ENCODE results near the gene HSD17B10. TPM values are rescaled to one million over a fixed set of nuclear protein-coding genes. Genes with fewer than 3 reads are reported as not detected.

Gene HSD17B10
- total RNA-seq, 1 experiment from 2014 or later: 108 TPM

DNA sequence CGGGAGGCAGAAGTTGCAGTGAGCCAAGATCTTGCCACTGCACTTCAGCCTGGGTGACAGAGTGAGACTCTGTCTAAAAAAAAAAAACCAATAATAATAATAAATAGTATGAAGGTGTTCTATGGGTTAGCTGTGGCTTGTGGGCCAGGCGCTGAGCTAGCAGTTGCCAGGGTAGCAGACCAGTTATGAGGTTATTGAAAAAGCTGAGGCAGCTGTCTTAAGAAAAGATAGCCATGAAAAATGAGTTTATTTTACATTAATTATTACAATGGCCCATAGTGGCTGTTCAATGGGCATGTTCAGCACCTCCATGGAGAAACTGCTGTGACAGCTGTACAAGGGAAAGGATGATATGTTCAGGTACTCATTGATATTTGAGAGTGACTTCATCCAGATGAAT lies 13.3 kb upstream of the HSD17B10 start (continued):
- TF ChIP-seq, protein P1, sequence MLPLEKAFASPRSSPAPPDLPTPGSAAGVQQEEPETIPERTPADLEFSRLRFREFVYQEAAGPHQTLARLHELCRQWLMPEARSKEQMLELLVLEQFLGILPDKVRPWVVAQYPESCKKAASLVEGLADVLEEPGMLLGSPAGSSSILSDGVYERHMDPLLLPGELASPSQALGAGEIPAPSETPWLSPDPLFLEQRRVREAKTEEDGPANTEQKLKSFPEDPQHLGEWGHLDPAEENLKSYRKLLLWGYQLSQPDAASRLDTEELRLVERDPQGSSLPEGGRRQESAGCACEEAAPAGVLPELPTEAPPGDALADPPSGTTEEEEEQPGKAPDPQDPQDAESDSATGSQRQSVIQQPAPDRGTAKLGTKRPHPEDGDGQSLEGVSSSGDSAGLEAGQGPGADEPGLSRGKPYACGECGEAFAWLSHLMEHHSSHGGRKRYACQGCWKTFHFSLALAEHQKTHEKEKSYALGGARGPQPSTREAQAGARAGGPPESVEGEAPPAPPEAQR (CRISPR knock-in tag; IDR thresholded peaks at IDR 0.05): no peak
- TF ChIP-seq, protein P2, sequence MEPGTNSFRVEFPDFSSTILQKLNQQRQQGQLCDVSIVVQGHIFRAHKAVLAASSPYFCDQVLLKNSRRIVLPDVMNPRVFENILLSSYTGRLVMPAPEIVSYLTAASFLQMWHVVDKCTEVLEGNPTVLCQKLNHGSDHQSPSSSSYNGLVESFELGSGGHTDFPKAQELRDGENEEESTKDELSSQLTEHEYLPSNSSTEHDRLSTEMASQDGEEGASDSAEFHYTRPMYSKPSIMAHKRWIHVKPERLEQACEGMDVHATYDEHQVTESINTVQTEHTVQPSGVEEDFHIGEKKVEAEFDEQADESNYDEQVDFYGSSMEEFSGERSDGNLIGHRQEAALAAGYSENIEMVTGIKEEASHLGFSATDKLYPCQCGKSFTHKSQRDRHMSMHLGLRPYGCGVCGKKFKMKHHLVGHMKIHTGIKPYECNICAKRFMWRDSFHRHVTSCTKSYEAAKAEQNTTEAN (CRISPR knock-in tag; IDR thresholded peaks at IDR 0.05): no peak
- no peak for TF ChIP-seq ZNF232 (CRISPR knock-in tag; IDR thresholded peaks at IDR 0.05)

DNA sequence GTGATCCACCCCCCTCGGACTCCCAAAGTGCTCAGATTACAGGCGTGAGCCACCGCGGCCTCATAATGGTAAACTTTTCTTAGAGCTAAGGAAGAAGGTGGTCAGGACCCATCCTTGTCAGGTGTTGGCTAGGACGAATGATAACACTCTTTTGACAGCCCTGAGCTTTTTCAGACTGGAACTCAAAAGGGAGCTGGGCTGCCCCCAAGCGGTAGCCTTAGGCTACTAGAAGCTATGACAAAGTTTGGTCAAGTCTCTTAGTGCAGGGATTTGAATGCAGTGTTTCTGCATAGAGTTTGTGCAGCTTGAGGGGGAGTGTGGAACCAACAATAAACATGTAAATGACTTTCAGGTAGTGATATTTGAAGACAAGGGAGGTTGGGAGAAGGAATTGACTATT lies 11.8 kb upstream of the HSD17B10 start:
- TF ChIP-seq, protein P3, sequence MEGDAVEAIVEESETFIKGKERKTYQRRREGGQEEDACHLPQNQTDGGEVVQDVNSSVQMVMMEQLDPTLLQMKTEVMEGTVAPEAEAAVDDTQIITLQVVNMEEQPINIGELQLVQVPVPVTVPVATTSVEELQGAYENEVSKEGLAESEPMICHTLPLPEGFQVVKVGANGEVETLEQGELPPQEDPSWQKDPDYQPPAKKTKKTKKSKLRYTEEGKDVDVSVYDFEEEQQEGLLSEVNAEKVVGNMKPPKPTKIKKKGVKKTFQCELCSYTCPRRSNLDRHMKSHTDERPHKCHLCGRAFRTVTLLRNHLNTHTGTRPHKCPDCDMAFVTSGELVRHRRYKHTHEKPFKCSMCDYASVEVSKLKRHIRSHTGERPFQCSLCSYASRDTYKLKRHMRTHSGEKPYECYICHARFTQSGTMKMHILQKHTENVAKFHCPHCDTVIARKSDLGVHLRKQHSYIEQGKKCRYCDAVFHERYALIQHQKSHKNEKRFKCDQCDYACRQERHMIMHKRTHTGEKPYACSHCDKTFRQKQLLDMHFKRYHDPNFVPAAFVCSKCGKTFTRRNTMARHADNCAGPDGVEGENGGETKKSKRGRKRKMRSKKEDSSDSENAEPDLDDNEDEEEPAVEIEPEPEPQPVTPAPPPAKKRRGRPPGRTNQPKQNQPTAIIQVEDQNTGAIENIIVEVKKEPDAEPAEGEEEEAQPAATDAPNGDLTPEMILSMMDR (IDR thresholded peaks at IDR 0.05): peak; percentile 35; the same call in 1 of the 2 replicates
- TF ChIP-seq, protein P4, sequence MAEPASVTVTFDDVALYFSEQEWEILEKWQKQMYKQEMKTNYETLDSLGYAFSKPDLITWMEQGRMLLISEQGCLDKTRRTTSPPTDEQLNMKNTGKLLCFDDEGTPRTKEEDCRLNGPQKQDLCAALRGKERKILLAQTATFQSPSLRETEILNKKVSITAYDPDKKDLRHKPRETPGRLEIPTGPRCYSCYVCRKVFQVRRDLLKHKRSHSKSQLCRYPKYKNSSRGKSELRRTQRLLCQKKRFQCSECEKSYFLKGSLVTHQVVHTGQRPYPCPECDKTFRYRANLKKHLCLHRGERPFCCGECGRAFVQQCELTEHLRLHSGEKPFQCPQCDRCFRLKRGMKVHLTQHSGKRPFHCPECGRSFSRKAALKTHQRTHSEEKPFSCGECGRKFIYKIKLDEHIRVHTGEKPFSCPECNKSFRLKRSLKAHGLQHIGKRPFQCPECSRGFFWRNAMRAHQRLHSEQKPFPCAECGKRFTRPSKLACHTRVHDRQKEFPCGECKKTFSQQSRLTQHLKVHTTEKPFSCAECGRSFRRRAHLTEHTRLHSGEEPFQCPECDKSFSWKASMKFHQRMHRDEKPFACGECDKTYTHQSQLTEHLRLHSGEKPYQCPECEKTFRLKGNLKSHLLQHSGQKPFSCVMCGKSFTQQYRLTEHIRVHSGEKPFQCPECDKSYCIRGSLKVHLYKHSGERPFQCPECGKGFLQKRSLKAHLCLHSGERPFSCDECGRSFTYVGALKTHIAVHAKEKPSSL (CRISPR knock-in tag; conservative IDR thresholded peaks at IDR 0.05): no peak
- TF ChIP-seq, protein P5, sequence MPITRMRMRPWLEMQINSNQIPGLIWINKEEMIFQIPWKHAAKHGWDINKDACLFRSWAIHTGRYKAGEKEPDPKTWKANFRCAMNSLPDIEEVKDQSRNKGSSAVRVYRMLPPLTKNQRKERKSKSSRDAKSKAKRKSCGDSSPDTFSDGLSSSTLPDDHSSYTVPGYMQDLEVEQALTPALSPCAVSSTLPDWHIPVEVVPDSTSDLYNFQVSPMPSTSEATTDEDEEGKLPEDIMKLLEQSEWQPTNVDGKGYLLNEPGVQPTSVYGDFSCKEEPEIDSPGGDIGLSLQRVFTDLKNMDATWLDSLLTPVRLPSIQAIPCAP (CRISPR knock-in tag; IDR thresholded peaks at IDR 0.05): no peak
- ChIA-PET CTCF (interaction anchor here (0.6 to 3.7 kb wide), 35 partner anchors 8 to 578 kb away, joined by 3 to 63 read pairs (median 4); partner anchors contain the start of genes IQSEC2, RIBC1 and SMC1A), POLR2A (interaction anchor here (0.6 to 1.7 kb wide), 2 partner anchors 10 to 24 kb away, joined by 3 to 7 read pairs; partner anchors contain the start of genes RIBC1 and SMC1A)
- Mint-ChIP-seq H3K36me3 (no peaks in the 10 kb centered on the region), H3K4me3 (no peak overlapping the region), H3K4me1 (no peaks in the 10 kb centered on the region), H3K9me3 (no peaks in the 10 kb centered on the region), H3K27me3 (ENCODE audit: low read depth) (peaks cover 5% of the 10 kb centered on the region; the same call in 1 of the 2 replicates), H3K27ac (no peak overlapping the region)
- ATAC-seq (peak; percentile 61), DNase-seq (ENCODE audit: low spot score) (peak; percentile 51)

DNA sequence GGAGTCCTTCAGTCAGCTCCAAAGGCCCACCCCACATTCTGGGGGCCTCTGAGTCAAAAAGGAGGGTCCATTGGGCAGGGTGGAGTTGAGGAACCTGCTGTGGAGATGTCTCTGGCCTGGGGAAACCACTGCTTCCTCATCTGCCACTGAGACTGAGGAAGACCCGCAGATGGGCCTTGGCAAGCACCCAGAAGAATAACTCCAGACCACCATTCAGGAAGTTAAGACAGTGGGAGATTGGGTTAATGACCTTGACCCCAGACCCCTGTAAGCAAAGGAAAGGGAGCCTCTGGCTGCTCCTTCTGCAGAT lies 8.1 kb upstream of the HSD17B10 start:
- CTCF ChIA-PET: interaction anchor here (0.6 to 2.2 kb wide), 2 partner anchors 39 to 114 kb away, joined by 3 to 14 read pairs; no protein-coding TSS in a partner anchor
- peaks cover 4% of the 10 kb centered on the region for H3K4me1 Mint-ChIP-seq
- H3K9me3 Mint-ChIP-seq: no peaks in the 10 kb centered on the region
- POLR2A ChIA-PET: no interaction called here
- ATAC-seq: no peak
- no peak overlapping the region for H3K27ac Mint-ChIP-seq
- no peak for DNase-seq (ENCODE audit: low spot score)
- peaks cover 21% of the 10 kb centered on the region for H3K27me3 Mint-ChIP-seq (ENCODE audit: low read depth)
- peak overlapping the region; percentile 69 for H3K4me3 Mint-ChIP-seq
- H3K36me3 Mint-ChIP-seq: no peaks in the 10 kb centered on the region
- TF ChIP-seq ESRRA (CRISPR knock-in tag; IDR thresholded peaks at IDR 0.05; ENCODE audit: borderline replicate concordance) (no peak), SMAD4 (CRISPR knock-in tag; IDR thresholded peaks at IDR 0.05) (no peak), NFE2L1 (CRISPR knock-in tag; IDR thresholded peaks at IDR 0.05) (no peak), OVOL2 (CRISPR knock-in tag; IDR thresholded peaks at IDR 0.05; ENCODE audit: borderline replicate concordance) (no peak), ATF1 (CRISPR knock-in tag; IDR thresholded peaks at IDR 0.05) (no peak), CREB1 (CRISPR knock-in tag; IDR thresholded peaks at IDR 0.05) (no peak), NR3C1 (CRISPR knock-in tag; conservative IDR thresholded peaks at IDR 0.05; ENCODE audit: low read depth) (no peak), ZNF317 (CRISPR knock-in tag; IDR thresholded peaks at IDR 0.05; ENCODE audit: borderline replicate concordance, low read depth) (no peak), MYBL2 (CRISPR knock-in tag; IDR thresholded peaks at IDR 0.05) (no peak), GABPB1 (CRISPR knock-in tag; IDR thresholded peaks at IDR 0.05) (no peak), TEAD1 (CRISPR knock-in tag; IDR thresholded peaks at IDR 0.05) (no peak), GTF2I (CRISPR knock-in tag; conservative IDR thresholded peaks at IDR 0.05) (no peak)
- TF ChIP-seq, protein P6, sequence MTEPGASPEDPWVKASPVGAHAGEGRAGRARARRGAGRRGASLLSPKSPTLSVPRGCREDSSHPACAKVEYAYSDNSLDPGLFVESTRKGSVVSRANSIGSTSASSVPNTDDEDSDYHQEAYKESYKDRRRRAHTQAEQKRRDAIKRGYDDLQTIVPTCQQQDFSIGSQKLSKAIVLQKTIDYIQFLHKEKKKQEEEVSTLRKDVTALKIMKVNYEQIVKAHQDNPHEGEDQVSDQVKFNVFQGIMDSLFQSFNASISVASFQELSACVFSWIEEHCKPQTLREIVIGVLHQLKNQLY (CRISPR knock-in tag; IDR thresholded peaks at IDR 0.05): no peak
- TF ChIP-seq, protein P3 (IDR thresholded peaks at IDR 0.05): no peak
- TF ChIP-seq, protein P5 (CRISPR knock-in tag; IDR thresholded peaks at IDR 0.05): no peak
- TF ChIP-seq, protein P1 (CRISPR knock-in tag; IDR thresholded peaks at IDR 0.05): no peak
